IPS-NIHi7 (cell line): ENCODE results near the gene DOLPP1.
A peak's percentile ranks its signal among the peaks of the same experiment; 100 is the strongest.

Source experiments
- DNase-seq: peaks from one replicate; pipeline ENCODE4 v3.0.0; 2012; ENCODE audit warnings: mixed read lengths; ENCODE audit errors: extremely low spot score

The DOLPP1 gene

DNA sequence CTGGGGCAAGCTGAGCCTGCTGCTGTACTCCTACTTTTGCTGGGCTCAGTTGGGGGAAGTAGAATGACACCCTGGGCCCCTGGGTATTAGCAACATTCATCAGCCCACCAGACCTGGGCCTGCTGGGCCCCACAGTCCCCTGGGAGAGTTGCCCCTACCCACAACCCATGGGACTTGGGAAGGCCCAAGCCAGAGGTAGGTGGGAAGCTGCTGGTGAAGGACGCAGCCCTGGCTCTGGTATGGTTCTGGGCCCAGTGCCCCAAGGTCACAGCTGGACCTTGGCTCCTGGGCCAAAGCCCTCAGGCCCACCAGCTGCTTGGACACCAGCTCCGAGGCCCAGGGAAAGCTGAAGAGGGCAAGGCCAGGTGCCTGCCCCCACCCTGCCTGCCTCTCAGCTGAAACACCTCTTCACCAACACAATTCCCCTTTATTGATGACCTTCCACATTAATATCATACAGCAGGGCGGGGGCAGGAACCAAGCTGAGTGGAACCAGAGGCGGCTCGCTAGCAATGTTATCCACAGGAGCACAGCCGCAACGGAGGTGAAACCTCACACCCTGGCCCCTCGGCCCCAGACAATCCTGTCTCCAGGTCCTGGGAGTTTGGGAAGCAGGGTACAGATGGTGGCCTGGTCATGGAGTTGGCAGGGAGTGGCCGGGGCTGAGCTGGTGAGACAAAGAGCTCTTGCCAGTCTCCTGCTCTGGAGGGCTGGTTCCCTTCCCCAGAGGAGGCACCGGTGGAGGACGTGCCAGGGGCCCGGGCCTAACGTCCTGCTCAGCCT, 13.7 kb downstream of the DOLPP1 start:
- no peak for DNase-seq

DNA sequence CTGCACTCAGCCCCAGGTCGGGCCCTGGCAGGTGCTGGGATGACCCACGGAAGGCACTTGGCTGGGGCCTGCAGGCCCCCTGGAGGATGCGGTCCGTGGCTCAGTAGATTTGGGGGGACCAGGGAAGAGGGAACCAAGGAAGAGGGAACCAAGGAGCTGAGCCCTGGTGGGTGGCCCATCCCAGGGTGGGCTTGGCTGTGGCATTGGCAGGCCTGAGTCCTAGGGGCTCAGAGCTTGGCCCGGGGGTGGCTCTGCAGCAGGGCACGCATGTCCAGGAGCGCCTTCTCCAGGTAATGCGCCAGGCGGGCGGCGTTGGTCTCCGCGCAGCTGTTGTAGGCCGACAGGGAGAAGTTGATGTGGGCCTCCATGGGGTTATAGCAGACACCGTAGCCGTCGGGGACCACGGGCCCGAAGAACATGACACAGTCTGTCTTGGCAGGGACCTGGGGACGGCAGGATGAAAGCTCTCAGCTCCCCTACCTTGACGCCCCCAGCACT, 14.3 kb downstream of the DOLPP1 start:
- DNase-seq = no peak

GRCh38 chr9:129095908-129096307, 15.0 kb downstream of the DOLPP1 start:
- no peak for DNase-seq

- DNase-seq = no peak
These were observed 16.9 kb downstream of the DOLPP1 start for GRCh38 chr9:129097671-129098306.

DNA sequence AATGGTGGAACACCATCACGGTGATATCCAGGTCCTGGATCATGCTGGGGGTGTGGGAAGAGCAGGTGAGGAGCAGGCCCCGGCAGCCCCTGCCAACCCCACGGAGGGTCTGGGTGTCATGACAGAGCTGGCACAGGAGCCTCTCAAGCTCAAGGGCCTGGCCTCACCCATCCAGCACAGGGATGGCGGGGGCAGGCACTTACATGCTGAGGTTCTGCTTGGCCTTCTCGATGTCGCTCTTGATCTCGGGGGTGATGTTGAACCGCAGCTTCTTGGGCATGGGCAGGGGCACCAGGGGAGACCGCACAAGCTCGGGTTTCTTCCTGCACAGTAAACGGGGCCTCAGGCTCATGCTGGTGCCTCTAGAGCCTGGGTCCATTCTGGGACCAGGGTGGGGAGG, 17.4 kb downstream of the DOLPP1 start:
- DNase-seq = no peak

GRCh38 chr9:129100383-129101169, 19.7 kb downstream of the DOLPP1 start:
- DNase-seq = peak; percentile 34

GRCh38 chr9:129101279-129101678, 20.4 kb downstream of the DOLPP1 start:
- no peak for DNase-seq

- no peak for DNase-seq
These were observed 21.2 kb downstream of the DOLPP1 start for GRCh38 chr9:129102095-129102525.

DNA sequence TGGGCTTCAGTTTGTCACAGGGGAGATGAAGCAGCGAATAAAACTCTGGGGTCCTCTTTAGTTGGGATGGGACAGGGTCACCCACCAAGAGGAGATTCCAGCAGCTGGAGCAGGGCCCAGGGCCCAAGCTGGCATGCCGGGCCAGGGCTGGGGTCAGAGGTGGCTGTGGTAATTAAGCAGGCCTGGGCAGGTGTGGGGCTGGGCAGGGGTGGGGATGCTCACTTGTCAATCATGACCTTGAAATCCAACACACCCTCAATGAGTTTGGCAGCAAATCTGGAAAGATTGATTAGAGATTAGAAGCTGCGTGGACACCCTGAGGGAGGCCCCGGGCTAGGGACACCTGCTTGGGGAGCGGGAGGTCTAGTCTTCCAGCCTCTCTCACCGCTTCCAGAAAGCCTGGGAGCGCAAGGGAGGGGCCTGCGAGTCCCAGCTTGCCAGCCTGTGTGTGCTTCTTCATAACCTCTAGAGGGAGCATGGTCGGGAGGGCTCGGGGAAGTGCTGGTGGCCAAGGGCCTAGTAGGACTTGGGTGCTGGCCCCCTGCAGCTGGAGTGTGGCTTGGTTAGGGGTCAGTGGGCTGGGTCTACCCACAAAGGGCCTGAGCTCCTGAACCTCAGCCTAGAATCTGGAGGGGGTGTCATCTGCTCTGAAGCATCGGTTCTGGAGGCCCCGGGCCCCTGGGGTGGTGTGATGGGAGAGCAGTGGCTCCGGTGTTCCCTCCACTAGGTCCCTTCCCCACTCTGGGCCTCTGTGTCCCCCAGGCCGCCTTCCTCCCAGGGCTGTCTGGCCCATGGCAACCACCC, 22.1 kb downstream of the DOLPP1 start:
- peak; percentile 86 for DNase-seq

- no peak for DNase-seq
These were observed 22.7 kb downstream of the DOLPP1 start for GRCh38 chr9:129103595-129103965.

GRCh38 chr9:129104051-129104450, 23.1 kb downstream of the DOLPP1 start:
- DNase-seq = no peak

GRCh38 chr9:129105857-129106694, 25.2 kb downstream of the DOLPP1 start:
- no peak for DNase-seq

GRCh38 chr9:129107651-129108050, 26.7 kb downstream of the DOLPP1 start:
- DNase-seq = no peak

DNA sequence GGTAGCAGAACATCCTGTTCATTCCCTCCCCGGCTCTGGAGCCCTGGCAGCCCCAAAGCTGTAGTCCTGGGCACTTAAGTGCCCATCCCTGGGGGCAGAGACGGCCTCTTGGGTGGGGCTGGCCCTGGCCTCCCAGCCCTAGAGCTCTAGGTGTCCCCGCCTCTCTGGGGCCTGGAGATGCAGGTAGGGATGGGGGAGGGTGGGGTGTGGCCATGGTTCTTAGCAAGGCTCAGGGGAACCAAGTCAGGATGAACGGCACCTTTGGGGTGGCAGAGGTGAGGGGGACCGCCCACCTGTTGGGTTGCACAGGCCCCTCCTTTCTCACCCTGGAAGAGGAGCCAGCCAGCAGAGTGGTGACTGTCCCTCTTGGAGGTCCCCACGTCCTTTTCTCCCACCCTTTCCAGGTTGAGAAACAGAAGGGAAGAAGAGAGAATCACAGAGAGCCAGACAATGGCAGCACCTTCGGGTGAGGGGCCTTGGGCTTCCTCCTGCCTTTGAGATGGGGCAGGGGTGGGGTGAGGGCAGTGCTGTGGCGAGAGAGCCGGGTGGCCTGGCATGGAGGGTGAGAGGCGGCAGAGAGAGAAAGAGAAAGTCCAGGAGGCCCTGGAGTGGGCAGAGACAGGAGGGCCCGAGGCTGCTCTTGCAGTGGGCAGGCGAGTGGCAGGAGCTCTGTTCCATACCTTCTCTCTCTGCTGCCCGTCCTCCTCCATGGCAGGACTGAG, 27.3 kb downstream of the DOLPP1 start:
- no peak for DNase-seq

DNA sequence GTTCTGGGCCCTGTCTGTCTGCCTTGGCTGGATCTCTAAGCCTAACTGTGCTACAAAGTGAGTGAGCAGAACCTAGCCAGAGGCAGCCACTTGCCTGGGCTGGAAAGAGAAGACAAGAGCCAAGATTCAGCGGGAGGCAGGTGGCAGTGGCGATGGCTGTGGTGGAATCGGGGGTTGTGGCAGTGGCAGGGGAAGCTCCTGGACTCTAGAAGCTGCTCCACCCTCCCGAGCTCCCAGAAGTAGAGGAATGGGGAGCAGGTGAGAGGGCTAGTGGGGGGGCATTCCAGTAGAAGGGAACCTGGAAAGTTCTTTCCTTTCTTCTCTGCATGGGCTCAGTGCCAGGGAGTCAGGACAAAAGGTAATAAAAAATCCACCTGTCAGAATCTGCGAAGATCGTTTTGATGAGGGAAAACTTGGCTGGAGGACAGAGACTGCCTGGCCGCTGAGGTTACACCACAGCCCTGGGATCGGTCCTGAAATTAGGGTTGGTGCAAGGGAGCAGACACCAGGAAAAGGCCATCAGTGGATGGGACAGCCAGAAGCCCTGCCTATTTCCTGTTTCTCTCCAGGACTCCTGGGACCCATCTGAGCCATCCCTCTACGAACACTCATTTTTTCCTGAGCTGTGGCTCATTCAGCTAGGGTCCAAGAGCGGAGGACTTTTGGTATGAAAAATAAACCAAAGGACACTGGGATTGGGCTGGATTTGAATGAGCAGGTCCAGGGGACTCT, 28.1 kb downstream of the DOLPP1 start:
- DNase-seq = no peak

DNA sequence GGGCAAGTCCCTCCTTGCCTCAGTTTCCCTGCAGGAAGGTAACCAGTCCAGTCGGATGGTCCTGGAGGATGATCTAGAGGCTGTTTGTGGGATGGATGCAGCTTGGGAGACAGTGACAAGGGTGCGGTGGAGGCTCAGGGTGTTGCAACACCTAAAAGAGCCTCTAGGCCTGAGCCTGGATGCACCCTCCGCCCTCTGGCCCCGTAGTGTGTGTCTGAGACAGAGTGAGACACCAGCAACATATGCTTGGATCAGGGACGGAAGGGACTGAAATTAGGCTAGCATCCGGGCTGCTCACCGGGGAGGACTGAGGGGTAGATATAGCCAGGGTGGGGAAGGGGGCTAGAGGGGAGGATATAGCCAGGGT, 28.6 kb downstream of the DOLPP1 start:
- DNase-seq = no peak

DNA sequence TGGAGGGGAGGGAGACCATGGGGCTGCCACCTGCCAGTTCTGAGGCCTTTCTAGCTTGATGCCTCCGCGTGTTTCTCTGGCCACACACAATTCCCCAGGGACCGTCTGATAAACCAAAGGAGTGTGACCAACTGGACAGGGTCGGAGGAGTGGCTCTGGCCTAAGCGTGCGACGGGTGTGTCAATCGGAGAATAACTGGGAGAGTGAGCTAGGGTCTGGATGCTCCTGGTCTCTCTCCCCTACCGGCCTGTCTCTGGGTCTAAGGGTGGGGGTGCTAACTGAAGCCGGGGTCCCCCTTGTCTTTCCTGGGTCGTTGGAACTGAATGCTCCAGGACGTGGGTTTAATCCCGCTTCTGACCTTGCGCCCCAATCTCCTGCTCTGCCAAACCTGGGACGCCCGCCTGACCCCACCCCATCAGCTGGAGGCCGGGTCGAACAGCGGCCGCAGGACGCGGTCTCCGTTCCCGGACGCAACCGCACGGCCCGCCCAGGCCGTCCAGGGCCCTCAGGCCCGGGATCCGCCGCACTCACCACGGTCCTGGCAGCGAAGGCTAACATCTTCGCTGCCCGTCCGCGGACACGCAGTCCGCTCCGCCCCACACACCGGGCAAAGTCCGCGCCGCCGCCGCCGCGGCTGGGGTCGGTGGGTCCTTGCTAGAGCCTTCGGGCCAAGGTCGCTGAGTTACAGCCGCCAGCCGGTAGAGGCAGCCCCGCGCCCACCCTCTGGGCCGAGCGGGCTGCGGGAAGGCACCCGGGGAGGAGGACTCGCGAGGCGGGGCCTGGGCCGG, 29.2 kb downstream of the DOLPP1 start:
- peak; percentile 41 for DNase-seq

DNA sequence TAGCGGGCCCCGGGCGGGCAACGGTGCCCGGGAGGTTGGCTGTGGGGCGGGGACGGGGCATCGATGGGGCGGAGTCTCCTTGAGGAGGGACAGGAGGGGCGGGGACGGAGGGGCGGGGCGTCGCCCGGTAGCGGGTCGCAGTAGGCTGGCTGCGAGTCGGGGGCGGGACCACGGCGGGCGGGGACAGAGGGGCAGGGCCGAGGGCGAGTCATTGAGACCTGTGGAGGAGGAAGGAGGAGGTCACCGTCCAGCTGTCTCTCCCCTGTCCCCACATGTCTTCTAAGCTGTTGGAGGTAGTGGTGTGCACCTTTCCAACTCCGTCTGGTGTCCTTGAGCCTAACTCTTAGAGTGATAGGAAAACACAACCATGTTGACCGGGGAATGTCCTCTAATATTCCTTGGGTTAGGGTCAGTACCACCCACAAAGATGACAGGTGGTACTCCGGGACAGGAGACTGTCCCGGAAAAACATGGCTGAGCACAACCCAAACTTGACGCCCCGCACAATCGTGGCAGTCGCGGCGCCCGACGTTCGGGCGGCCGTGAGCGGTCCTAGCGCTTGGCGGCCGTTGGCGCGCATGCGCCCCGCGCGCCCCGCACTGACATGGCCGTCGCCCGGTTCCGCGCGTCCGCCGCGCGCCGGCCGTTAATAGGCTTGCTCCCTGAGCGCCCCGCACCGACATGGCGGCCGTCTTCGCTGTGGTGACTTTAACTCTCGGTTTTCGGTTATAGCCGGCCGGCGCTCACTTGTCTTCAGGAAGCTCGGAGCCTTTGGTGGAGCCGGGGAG, 30.0 kb downstream of the DOLPP1 start, which contains the start of the genes CRAT and PTPA:
CRAT (minus strand) TSS at position 54 of the 788 bp plus-strand sequence. CDS start 284 bp downstream, outside the sequence.
PTPA (plus strand) TSS at position 676 of the 788 bp plus-strand sequence. CDS start 186 bp downstream, outside the sequence.
- DNase-seq = peak; percentile 100
